Measurements from ENCODE around the gene MLPH.

MLPH gene

DNA sequence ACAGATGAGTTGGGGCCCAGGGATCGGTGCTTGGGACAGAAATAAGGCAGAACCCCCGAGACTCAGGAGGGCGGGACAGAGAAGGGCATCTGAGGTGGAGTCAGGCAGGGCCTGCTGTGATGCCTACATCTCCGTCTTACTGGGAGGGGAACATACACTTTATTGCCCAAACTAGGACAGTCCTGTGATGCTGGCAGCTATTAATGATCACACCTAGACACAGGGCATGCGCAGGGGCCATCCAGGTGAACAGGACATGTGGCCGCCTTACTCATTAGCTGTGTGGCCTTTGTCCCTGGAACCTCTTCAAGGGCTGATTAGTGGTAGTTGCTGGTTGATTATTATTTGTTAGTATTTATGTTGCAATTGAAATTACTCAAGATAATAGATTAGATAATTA, 33.2 kb downstream of the MLPH start:
- DNase-seq = no peak

DNA sequence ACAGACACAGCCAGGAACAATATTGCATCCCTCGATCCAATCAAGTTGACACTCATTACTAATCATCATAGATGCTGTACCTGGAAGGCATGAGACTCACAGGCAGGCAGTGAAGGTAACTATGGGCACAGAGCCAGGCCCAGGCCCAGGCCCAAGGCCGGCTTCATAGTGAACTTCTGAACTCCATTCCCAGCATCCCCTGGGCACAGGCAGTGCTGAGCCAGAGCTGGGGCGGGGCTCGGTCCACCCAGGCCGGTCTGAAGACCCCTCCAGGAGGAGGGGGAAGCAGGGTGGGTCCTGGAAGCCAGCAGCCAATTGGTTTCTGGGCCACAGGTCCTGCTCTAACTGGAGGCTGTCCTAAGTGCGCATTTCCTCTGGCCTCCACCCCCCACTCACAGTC, 37.6 kb downstream of the MLPH start:
- DNase-seq = no peak

DNA sequence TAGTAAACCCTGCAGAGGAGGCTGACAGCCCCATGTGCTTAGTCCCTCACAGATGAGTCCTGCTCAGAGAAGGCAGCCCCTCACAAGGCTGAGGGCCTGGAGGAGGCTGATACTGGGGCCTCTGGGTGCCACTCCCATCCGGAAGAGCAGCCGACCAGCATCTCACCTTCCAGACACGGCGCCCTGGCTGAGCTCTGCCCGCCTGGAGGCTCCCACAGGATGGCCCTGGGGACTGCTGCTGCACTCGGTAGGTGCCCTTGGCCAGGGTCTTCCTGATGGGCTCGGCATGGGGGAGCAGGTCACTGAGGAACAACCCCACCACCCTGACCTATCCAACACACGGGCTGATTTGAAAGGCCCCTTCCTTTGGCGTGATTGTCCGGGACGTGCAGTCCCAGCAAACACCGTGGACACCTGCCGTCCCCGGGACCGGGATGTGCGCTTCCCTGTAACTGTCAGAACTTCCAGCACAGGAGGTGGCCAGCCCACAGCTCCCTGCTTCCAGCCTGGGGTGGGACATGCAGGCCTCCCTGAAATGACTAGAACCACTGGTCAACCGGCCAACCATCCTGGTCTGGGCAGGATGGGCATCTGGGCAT, 38.6 kb downstream of the MLPH start:
- no peak for DNase-seq

DNA sequence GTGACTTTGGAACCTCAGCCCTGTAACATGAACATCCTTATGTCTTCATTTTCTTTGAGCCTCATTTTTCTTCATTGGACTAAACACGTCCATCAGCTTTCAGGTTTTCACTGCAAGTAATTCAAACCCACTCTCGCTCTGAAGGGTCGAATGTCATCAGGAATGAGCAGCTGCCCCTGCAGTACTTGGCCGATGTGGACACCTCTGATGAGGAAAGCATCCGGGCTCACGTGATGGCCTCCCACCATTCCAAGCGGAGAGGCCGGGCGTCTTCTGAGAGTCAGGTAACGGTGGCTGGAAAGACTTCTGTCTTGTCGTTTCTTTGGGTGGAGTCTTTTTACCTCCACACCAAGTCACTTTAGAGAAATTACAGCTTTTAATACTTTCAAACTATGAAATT, 40.2 kb downstream of the MLPH start:
- DNase-seq = no peak

DNA sequence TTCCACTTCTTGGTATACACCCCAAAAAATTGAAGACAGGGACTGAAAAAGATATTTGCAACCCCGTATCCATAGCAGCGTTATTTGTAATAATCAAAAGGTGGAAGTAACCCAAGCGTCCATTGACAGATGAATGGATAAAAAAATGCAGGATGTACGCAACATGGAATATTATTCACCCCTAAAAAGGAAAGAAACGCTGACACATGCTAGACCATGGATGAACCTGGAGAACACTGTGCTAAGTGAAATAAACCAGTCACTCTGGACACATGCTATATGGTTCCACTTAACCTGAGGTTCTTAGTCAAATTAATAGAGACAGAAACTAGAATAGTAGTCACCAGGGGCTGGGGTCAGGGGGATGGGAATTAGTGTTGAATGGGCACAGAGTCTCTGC, 40.7 kb downstream of the MLPH start:
- DNase-seq = no peak

DNA sequence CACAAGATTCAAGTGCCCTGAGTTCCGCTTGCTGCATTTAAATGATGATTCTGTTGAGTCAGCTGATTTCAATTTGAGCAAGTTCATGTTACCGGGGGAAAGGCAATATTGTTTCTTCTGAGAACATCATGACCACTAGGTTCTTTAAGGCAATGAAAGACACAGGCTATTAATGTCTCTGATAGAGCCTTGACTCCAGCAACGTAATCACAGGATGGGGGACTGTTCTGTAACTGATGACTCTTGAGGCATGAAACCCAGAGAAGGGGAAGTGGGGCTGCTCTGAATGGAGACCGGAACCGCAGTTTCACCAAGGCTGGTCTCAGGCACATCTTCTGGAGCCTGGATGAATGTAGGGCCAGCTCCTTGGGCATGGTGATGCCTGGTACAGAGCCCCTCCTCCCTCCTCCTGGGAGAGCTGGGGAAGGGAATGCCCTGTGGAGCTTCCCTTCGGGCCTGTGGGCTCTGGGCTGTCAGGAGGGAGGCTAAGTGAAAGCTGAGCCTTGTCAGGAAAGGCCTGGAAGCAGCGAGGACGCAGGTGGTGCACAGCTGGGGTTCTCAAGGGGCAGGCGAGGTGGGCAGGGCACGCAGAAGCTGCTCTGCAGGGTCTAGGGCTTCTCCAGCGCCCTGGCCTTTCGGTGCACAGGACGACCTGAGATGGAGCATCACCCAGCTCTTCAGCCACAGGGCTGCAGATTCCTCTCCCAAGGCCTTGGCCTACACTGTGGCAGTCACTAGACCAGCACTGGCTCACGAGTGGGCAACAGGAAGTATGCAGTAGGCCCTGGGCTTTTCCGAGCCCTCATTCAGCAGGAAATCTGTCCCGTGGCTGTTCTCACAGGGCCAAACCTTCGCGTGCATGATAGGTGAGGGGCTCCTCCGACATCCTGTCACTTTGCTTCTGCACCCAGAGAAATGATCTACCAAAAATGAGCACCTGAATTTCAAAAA, 42.7 kb downstream of the MLPH start:
- no peak for DNase-seq

DNA sequence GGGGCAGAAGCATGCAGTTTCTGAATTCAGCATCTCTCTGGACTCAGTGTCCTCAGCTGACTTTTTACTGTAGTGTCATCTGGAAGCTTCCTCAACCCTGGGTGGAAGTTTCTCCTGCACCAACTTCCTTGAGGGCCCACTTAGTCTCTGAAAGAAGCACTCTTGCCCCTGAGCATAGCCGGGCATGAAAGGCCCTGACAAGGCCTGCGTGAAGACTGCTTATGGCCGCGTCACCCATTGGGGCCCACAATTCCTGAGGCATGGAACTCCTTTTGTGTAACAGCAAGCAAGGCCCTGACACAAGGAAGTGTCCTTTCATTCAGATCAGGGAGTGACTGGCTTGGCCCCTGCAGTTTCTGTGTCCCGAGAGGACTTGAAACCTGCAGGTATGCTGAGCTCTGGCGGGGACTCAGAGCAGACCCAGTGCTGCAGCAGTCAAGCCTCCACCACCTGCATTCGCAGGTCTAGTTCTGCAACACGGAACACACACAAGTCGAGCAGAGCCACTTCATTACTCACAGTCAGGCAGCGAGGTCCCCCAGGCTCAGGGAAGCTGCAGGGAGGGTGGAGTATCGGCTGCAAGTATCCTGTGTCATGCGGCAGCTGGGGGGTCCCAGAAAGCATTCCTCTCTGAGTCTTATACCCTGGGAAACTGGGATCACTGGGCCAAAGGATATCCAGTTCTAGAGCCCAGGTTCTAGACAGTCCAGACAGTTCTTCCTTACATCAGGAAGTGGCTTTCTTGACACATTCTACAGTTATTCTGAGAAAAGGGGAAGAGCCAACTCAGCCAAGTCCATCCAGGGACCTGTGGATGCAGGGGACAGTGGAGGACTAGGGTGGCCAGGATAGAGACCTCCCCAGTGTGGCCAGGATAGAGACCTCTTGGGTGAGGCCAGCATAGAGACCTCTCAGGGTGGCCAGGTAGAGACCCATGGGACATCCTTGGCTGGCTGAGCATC, 43.7 kb downstream of the MLPH start:
- peak; percentile 24 for DNase-seq

DNA sequence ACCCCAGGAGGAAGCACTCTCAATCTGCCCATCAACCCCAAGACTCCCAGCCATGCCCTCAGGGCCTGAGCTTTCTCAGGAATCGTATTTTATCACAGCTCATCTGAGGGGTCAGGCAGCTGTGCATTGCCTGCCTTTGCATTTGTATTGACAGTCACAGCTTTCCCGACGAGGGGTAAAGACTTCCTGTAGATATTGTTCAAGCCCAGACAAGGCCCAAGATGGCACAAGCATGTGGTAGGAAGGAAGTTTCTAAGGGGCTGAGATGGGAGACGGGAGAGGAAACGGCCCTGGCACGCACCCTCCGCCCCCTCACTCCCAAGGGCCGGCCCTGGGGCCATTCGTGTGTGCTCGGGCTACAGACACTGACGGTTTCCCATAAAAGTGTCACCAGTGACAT, 45.1 kb downstream of the MLPH start:
- no peak for DNase-seq

DNA sequence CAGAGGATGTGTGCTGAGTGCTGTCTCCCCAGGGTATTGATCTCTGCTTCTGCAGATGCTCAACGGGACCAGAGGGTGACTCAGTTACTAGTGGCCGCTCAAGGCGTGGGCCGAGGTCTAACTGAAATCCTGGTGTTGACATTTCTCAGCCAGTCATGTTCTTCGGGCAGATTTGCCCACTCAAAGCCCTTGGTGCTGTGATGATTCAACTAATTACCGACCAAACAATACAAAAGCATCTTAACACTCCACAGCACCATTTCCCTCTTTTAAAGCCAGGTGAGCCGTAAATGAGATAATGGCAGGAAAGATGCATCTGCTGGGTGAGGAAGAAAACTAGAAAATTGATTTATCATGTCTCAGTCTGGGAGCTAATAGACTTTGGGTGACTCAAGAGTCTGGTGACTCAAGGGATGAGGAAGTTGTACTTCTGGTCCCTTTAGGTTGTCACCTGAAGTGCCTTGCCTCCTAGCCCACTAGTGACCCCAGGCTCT, 46.7 kb downstream of the MLPH start:
- DNase-seq = peak; percentile 39

DNA sequence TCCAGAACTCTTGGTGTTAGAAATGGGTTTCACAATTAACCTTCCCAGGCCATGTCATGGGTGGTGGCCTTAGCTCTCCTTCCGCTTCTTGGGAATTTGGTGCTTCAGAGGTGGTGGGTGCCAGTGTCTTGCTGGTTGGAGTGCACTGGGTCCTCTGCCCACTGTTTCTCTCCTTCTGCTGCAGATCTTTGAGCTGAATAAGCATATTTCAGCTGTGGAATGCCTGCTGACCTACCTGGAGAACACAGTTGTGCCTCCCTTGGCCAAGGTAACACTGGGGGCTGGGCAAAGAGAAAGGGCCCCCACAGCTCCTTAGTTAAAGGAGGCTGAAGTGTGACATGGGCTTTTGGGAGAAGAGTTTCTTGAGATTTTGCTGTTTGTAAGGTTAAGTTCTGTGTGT, 47.3 kb downstream of the MLPH start:
- DNase-seq = no peak

DNA sequence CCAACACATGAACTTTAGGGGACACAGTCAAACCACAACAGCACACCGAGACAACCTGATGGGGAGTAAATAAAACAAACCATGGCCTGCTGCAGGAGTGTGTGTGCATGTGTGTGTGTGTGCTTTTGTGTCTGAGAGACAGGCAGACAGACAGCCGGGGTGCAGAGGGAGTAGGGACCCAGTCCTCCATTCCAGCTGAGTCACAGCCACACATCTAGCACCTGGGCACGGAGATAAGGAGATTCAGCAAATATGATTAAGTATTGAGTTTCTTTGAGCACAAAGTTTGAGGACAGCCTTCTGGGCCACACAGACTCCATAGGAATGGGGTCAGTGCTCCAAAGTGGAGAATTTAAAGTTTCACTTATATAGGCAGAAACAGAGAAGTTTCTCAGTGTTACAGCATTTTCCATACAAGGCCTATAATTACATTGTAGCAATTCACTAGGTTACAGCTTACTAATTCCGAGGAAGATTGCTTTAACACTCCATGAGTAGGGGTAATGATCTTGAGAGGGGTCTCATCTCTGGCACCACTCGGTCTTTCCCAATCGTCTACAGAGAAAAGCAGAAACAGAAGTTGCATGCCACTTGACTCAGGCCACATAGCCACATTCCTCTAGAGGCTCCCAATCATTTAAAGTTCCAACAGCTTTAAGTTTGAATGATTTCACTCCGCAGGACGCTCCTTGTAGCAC, 48.5 kb downstream of the MLPH start:
- no peak for DNase-seq

DNA sequence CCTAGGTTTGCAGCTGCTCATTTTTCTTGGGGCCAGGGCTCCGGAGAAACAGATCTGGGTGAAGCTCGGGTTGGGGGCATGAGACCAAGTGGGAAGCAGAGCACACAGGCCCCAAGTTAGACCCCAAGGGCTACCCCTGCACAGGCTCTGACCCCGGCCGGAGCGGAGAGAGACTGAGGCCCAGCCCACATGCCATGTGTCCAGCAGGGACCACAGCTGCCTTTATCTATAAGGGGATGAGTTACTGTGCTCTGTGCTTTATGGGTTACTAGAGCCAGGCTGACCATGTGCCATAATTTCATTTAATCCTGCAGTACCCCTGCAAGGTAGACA, 49.0 kb downstream of the MLPH start:
- no peak for DNase-seq

DNA sequence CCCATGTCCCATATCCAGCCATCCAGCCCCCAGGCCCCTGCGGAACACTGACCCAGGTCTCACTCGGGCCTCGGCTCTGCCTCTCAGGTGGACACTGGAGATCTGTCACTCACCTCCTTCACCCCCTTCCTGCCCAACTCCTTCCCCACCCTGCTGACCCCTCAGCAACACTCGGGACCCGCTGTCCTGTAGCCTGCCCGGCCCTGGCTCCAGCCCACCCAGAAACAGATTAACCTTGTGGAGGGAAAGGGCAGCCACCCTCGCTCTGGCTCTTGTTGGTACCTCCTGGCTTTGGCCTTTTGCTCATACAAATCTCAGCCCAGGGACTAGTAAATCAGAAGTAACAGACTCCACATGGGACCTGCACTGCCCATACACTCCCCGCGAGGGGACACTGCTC, 49.6 kb downstream of the MLPH start:
- no peak for DNase-seq

DNA sequence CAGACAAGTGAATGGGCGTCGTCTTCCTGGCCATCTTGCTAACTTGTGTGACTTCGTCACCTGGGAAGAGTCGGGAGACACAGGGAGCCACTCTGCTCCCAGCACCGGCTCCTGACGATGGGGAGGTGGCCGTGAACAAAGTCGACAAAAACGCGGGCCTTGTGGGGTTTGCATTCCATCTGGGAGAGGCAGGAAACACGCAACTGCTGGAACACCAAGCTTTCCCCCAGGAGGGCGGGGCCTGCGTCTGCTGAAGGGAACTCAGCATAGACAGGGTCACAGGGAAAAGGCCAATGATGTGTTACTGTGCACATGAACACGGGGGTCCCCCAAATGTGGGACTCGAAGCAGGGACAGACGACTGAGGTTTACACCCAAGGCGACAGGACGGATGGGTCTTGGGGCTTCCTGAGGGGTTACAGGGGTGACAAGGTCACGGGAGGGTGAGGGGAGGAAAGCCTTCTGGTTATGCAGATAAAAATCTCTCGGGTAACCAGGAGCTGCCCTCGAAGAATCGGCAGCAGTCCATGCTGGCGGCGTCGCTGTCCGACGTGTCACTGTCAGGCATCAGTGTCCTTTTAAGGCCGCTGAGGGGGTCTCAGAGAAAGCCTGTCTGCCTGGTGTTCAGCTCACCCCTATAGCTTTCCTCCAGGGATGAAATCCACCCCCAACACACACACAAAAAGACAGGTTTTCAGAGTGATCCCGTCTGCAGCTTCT, 51.1 kb downstream of the MLPH start:
- peak; percentile 27 for DNase-seq

DNA sequence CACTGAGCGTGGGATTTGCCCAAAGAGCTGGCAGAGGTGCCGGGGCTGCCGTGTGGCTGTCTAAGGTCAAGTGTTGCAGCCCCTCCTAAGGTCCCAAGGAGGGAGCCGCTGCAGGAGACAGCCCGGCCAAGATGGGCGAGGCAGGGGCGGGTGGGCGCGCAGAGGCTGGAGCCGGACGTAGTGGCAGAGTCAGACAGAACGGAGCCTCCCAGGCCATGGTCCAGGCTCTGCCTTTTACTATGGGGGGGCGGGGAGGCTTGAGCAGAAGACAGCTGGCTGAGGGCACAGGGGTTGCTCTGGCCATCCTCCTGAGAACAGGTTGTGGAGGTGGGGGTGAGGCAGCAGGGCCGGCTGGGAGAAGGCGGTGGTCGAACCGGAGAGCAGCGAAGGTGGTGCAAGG, 51.9 kb downstream of the MLPH start:
- DNase-seq = no peak

DNA sequence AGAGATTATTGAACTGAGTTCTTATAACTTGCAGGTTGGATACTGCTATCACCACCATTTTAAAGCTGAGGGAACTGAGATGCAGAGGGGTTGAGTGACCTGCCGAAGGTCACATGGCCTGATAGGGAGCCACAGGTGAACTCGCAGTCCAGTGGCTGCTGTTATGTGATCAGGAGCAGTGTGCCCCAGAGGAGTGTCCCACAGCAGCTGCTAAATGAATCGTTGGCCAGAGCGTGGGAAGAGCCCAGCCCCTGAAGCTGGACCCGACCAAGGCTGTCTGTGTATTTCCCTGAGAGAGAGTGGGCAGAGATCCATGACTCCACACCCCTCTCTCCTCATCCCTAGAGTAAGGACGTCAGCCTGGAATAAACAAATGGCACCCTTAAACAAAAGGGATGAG, 52.6 kb downstream of the MLPH start:
- DNase-seq = no peak

DNA sequence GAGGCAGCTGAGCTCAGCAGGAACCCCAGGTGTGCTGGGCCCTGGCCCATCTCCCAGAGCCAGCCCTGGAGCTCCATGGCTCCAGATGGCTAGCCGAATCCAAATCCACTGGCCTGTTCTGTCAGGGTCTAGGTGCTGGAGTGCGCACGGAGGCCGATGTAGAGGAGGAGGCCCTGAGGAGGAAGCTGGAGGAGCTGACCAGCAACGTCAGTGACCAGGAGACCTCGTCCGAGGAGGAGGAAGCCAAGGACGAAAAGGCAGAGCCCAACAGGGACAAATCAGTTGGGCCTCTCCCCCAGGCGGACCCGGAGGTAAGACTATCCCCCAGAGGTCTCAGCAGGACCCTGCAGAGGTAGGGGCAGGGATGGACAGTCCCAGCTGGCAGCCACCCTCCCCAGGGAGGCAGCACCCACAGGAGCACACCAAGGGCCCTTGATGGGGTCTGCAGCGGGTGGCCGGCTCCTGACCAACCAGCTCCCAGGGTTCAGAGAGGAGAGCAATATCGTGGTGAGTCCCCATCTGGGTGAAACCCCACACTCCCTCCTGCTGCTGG, 53.2 kb downstream of the MLPH start:
- no peak for DNase-seq

DNA sequence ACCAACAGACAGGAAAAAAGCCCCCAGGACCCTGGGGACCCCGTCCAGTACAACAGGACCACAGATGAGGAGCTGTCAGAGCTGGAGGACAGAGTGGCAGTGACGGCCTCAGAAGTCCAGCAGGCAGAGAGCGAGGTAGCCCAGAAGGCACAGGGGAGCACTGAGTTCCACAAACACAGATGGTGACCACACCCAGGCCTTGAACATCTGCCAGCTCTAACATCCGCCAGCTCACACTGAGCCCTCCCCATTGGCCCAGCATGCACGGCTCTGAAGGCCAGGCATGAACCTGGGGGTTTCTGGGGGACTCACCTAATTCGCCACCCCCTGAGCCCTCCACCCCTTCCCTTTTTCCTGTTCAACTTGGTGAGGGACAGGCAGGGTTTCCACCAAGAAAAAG, 53.8 kb downstream of the MLPH start:
- peak; percentile 69 for DNase-seq

DNA sequence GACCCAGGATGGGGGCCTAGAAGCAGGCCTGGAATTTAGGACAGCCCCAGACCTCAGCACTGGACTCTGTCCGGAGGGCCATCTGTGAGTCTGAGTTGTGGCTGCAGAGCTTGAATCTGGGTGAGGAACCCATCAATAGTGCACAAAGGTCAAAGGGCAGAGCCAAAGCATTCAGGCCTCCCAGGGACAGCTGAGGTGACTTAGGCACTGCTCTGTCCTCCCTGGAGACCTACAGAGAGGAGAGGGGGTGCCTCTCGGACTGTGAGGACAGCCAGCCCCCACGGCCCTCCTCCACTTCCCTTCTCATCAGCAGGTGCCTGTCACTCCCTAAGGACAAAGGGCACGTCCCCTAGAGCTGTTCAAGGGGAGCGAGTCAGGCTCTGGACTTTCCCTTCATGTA, 54.2 kb downstream of the MLPH start:
- no peak for DNase-seq

DNA sequence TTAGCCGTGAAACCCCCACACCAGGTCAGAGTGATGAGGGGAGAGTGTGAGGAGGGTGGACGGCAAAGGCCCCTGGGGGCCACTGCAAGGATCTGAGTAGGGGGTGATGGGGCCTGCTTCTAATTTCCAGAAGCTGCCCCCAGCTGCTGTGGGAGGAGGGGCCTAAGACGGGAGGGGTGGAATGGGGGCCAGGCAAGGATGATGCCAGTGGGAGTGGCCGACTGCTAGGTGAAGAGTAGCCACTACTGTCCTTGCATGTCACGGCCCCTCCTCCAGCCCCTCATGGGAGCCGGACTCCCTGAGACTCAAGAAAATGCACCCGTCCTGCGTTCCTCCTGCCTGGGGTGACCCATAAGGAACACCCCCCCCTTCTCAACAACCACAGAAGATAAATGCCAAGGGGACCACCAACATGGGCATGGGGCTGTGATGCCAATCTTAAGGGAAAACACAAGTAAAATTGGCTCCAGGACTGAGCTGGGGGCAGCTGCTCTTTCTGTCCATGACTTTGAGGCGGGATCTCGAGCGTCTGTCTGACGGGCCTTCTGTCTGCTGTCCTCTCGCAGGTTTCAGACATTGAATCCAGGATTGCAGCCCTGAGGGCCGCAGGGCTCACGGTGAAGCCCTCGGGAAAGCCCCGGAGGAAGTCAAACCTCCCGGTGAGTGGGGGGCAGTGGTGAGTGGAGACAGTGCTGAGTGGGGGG, 55.1 kb downstream of the MLPH start:
- DNase-seq = no peak

Measured in fibroblast of skin of back (primary cell).